GM12801 (cell line): ENCODE data around the gene RAB21.

ENCODE experiments used
- TF ChIP-seq, protein P1 (sequence below): IDR thresholded peaks from one replicate; pipeline ENCODE4 v1.5.1; 2011; ENCODE audit warnings: control low read depth; ENCODE audit not compliant: insufficient read length; ENCODE audit errors: extremely low read depth

The RAB21 gene

DNA sequence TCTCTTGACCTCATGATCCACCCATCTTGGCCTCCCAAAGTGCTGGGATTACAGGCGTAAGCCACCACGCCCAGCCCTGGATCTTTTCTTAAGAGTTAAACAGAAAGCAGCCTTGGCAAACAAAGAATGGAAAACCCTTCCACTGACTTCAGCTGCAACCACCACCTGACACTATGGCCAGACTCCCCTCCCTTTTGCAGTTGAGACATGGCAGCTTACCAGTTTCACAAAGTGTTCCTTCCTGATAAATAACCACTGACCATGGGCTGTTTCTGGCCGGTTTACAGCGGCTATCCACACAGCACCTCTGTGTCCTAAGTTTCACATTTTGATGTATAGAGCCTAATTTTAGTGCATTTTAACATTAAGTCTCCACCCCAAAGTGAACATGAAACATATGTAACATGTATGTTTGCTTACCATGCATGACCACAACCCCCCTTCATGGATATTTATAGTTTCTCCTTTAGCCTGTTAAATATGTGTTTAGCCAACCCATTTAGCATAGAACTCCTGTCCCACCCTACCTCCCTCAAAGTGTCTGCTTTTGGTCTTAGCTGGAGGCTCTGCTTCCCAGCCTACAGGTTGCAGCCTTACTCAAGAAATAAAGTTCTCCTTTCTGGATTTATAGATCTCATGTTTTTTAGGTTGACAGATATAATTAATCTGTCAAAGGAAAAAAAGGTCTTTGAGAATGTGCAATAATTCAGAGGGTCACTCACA lies 32.7 kb upstream of the RAB21 start:
- TF ChIP-seq, protein P1, sequence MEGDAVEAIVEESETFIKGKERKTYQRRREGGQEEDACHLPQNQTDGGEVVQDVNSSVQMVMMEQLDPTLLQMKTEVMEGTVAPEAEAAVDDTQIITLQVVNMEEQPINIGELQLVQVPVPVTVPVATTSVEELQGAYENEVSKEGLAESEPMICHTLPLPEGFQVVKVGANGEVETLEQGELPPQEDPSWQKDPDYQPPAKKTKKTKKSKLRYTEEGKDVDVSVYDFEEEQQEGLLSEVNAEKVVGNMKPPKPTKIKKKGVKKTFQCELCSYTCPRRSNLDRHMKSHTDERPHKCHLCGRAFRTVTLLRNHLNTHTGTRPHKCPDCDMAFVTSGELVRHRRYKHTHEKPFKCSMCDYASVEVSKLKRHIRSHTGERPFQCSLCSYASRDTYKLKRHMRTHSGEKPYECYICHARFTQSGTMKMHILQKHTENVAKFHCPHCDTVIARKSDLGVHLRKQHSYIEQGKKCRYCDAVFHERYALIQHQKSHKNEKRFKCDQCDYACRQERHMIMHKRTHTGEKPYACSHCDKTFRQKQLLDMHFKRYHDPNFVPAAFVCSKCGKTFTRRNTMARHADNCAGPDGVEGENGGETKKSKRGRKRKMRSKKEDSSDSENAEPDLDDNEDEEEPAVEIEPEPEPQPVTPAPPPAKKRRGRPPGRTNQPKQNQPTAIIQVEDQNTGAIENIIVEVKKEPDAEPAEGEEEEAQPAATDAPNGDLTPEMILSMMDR = no peak

DNA sequence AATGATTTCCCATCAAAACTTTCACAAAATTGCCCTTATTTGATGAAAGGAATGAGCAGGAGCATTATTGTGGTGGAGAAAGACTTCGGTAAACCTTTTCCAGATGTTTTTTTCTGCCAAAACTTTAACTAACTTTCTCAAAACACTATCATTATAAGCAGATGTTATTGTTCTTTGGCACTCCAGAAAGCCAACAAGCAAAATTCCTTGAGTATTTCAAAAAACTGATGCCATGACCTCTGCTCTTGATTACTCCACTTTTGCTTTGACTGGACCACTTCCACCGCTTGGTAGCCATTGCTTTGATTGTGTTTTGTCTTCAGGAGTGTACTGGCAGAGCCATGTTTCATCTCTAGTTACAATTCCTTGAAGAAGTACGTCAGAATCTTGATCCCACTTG lies 29.7 kb upstream of the RAB21 start:
- TF ChIP-seq, protein P1 = no peak

DNA sequence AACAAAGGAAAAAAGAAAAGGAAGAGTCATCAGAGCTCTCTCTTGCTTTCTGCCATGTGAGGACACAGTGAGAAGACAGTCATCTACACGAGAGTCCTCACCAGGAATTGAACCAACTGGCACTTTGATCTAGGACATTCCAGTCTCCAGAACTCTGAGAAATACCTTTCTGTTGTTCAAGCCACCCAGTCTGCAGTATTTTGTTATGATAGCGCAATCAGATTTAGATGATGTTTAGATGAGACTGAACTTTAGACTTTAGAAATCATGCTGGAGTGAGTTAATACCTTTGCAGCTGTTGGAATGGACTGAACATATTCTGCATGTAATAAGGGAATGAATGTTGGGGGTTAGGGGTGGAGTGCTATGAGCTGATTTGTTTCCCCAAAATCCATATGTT lies 28.1 kb upstream of the RAB21 start:
- TF ChIP-seq, protein P1 = no peak

GRCh38 chr12:71727958-71728357 lies 26.7 kb upstream of the RAB21 start:
- TF ChIP-seq, protein P1 = no peak

GRCh38 chr12:71730936-71731335 lies 23.7 kb upstream of the RAB21 start:
- TF ChIP-seq, protein P1 = no peak

GRCh38 chr12:71731439-71732356 lies 23.0 kb upstream of the RAB21 start:
- TF ChIP-seq, protein P1 = no peak

GRCh38 chr12:71732357-71732712 lies 22.3 kb upstream of the RAB21 start:
- TF ChIP-seq, protein P1 = no peak
